K562 (cell line): ENCODE data around the gene PPAT. TPM values are rescaled to one million over a fixed set of nuclear protein-coding genes. Genes with fewer than 3 reads are reported as not detected.
A peak's percentile ranks its signal among the peaks of the same experiment; 100 is the strongest.

Source experiments
- BMI1 ChIP-seq: fragments of 150-350 bp; IDR thresholded peaks from 2 replicates; pipeline ENCODE4 v1.6.1; 2014; ENCODE audit warnings: low read length
- CEBPG ChIP-seq, 3 experiments: fragments of 200-800 bp in 1 of 3; sonication (Bioruptor generic) in 1 of 3; sonication (generic) in 1 of 3; formaldehyde crosslinking in 1 of 3; IDR thresholded peaks in 2 of 3; conservative IDR thresholded peaks in 1 of 3; 2 replicates each; pipeline versions ENCODE4 v1.6.1 to v1.8.0; 2016 to 2022; ENCODE audit warnings: missing compliant biosample characterization in 2 of 3, missing genetic modification characterization in 2 of 3, mild to moderate bottlenecking in 1 of 3, missing genetic modification reagents in 1 of 3
- CREM ChIP-seq: IDR thresholded peaks from 2 replicates; pipeline ENCODE4 v1.6.1; 2014; ENCODE audit warnings: antibody characterized with exemption, low read depth
- DDX20 ChIP-seq: fragments of 450-650 bp; IDR thresholded peaks from 2 replicates; pipeline ENCODE4 v1.6.1; 2016; ENCODE audit warnings: missing genetic modification characterization, low read depth, mild to moderate bottlenecking, missing compliant biosample characterization, moderate library complexity
- E2F1 ChIP-seq: sonication (generic); formaldehyde crosslinking; IDR thresholded peaks from 2 replicates; pipeline ENCODE4 v1.8.1; 2023; ENCODE audit warnings: mild to moderate bottlenecking, missing genetic modification reagents, moderate library complexity
- ESRRA ChIP-seq: fragments of 450-650 bp; IDR thresholded peaks from 2 replicates; pipeline ENCODE4 v1.6.1; 2014; ENCODE audit warnings: low read depth, mild to moderate bottlenecking, moderate library complexity, borderline replicate concordance
- HES1 ChIP-seq: fragments of 450-650 bp; IDR thresholded peaks from 2 replicates; pipeline ENCODE4 v1.6.1; 2016; ENCODE audit warnings: low read depth, mild to moderate bottlenecking, moderate library complexity
- HMGN3 ChIP-seq: IDR thresholded peaks from 2 replicates; pipeline ENCODE4 v1.6.1; 2011; ENCODE audit warnings: borderline replicate concordance, low read depth, mild to moderate bottlenecking, mixed read lengths, low read length; ENCODE audit not compliant: insufficient read length; ENCODE audit errors: extremely low read depth
- NFIC ChIP-seq: fragments of 450-650 bp; IDR thresholded peaks from 2 replicates; pipeline ENCODE4 v1.6.1; 2017; ENCODE audit warnings: mild to moderate bottlenecking, inconsistent platforms
- RBM17 ChIP-seq: fragments of 200-400 bp; formaldehyde crosslinking; IDR thresholded peaks from 2 replicates; pipeline ENCODE4 v1.6.1; 2017; ENCODE audit warnings: low read depth, mild to moderate bottlenecking, low read length, borderline replicate concordance
- RERE ChIP-seq: sonication (generic); formaldehyde crosslinking; IDR thresholded peaks from 2 replicates; pipeline ENCODE4 v1.8.0; 2023; ENCODE audit warnings: missing genetic modification reagents, mild to moderate bottlenecking, borderline replicate concordance
- SMAD3 ChIP-seq: fragments of 450-650 bp; formaldehyde crosslinking; conservative IDR thresholded peaks from 2 replicates; pipeline ENCODE4 v1.4.0; 2020; ENCODE audit warnings: mild to moderate bottlenecking
- SRF ChIP-seq, 2 experiments: fragments of 250-450, 450-650 bp in 1 of 2; sonication (Bioruptor Pico) in 1 of 2; sonication (generic) in 1 of 2; formaldehyde crosslinking; IDR thresholded peaks; 2 replicates each; pipeline versions ENCODE4 v1.5.0 to v1.5.1; 2020 to 2022; ENCODE audit warnings: mild to moderate bottlenecking in 1 of 2, missing genetic modification reagents in 1 of 2
- TSC22D4 ChIP-seq: fragments of 450-650 bp; IDR thresholded peaks from 2 replicates; pipeline ENCODE4 v1.6.1; 2016; ENCODE audit warnings: missing genetic modification characterization, missing biosample characterization, control low read depth
- ZNF143 ChIP-seq: sonication (generic); formaldehyde crosslinking; IDR thresholded peaks from 2 replicates; pipeline ENCODE4 v1.9.0; 2022; ENCODE audit warnings: mild to moderate bottlenecking, missing genetic modification reagents
- ZNF408 ChIP-seq: fragments of 250-450 bp; sonication (Bioruptor Pico); IDR thresholded peaks from 2 replicates; pipeline ENCODE4 v1.4.0; 2020; ENCODE audit warnings: low read depth, mild to moderate bottlenecking, moderate library complexity
- ZNF830 ChIP-seq: fragments of 250-450 bp; sonication (Bioruptor Pico); IDR thresholded peaks from 2 replicates; pipeline ENCODE4 v1.5.0; 2021; ENCODE audit warnings: mild to moderate bottlenecking
- ZSCAN29 ChIP-seq: fragments of 450-650 bp; IDR thresholded peaks from 2 replicates; pipeline ENCODE4 v1.6.1; 2017
- polyA plus RNA-seq, 8 experiments: library from polyadenylated mRNA; depleted of rRNA in 4 of 8; stranded (reverse) in 5 of 8; unstranded in 3 of 8; fragments of >200 nt; fragmentation: Nextera tagmentation in 2 of 8; fragmentation: Illumina TruSeq in 1 of 8; extraction: Ambion mirVana in 2 of 8; extraction: Trizol in 1 of 8; gene quantifications; 2 replicates each; pipeline versions ENCODE4 v1.2.1 to v1.2.3, GENCODE V29; 2011 to 2014; ENCODE audit warnings: inconsistent platforms in 1 of 8, missing spikeins in 1 of 8
- total RNA-seq, 7 experiments: library from RNA; depleted of rRNA in 6 of 7; stranded (reverse); fragments of >200 nt in 6 of 7; fragmentation: Illumina TruSeq in 2 of 7; extraction: Trizol in 2 of 7; gene quantifications; 2 replicates each; pipeline versions ENCODE4 v1.2.1 to v1.2.3, GENCODE V29; 2011 to 2021; ENCODE audit warnings: low replicate concordance in 1 of 7

Gene PPAT
- total and polyA plus RNA-seq, 9 of the 15 experiments (the other 6 are each of a cell fraction or from before 2014, with no cell fraction given) = 36.2 to 75.8 (median 55.5) TPM

- TF ChIP-seq E2F1 (CRISPR knock-in tag) = no peak; the same call in 1 of the 2 replicates
- TF ChIP-seq RBM17 = no peak
- peak; percentile 34; the same call in 1 of the 2 replicates for TF ChIP-seq ZSCAN29
- TF ChIP-seq ZNF408 (CRISPR knock-in tag) = no peak
- no peak for TF ChIP-seq DDX20 (tag)
- TF ChIP-seq HES1 = no peak
- TF ChIP-seq HMGN3 = peak; percentile 69
- no peak for TF ChIP-seq ZNF830 (CRISPR knock-in tag)
- TF ChIP-seq BMI1 = no peak
- TF ChIP-seq TSC22D4 (tag) = no peak
- peak; percentile 100 for TF ChIP-seq CREM
- TF ChIP-seq SMAD3 (CRISPR knock-in tag) = no peak
- peak; percentile 39; the same call in 1 of the 2 replicates for TF ChIP-seq CEBPG (CRISPR knock-in tag; IDR thresholded peaks at IDR 0.05)
- peak; percentile 49 to 62; a peak in 3 of 4 replicates for TF ChIP-seq CEBPG (tag; conservative IDR thresholded peaks at IDR 0.05 in 1 of 2, IDR thresholded peaks at IDR 0.05 in 1 of 2)
- TF ChIP-seq ZNF143 (CRISPR knock-in tag) = no peak
- no peak for TF ChIP-seq SRF (CRISPR knock-in tag; IDR thresholded peaks at IDR 0.05)
- TF ChIP-seq RERE (CRISPR knock-in tag) = no peak
- TF ChIP-seq ESRRA = no peak; the same call in 1 of the 2 replicates
- peak; percentile 37 for TF ChIP-seq NFIC
These were observed 48.1 kb downstream of the PPAT start, which contains the start of gene AASDH (continued) for GRCh38 chr4:56387023-56388001.
